ENCODE results near the gene CLOCK.

- TF ChIP-seq CTCF (IDR thresholded peaks at IDR 0.05) (no peak), POLR2A (IDR thresholded peaks at IDR 0.05) (no peak)
Observed at GRCh38 chr4:55393461-55394320, 153.0 kb downstream of the CLOCK start.
